ENCODE results near the gene NUP93. TPM values are rescaled to one million over a fixed set of nuclear protein-coding genes. Genes with fewer than 3 reads are reported as not detected.

NUP93 gene
- total and polyA plus RNA-seq, 2 of the 8 experiments (the other 6 are each of a cell fraction or from before 2014, with no cell fraction given), result 147 to 201 TPM

- Histone ChIP-seq H2BK12ac (ENCODE audit: low read depth, low read length) (no peak overlapping the region), H3K23ac (ENCODE audit: insufficient read length) (no peak overlapping the region), H3K4ac (replicated peaks; ENCODE audit: insufficient read length, low read depth, low read length) (no peak overlapping the region), H2AK5ac (ENCODE audit: low read depth, low read length) (no peak overlapping the region), H3K9ac (replicated peaks in 1 of 4; ENCODE audit: extremely low read depth in 1 of 4, low read depth in 3 of 4, low read length in 3 of 4) (no peak overlapping the region), H4K20me1 (replicated peaks in 1 of 2; ENCODE audit: control insufficient read depth in 1 of 2, insufficient read depth in 2 of 2, low read length in 2 of 2) (peaks cover 4 to 19% of the 10 kb centered on the region in 2 experiments), H3K4me2 (ENCODE audit: insufficient read depth in 1 of 2, low read depth in 2 of 2, low read length in 2 of 2) (no peak overlapping the region), H2BK20ac (ENCODE audit: low read length) (no peak overlapping the region), H3K79me2 (ENCODE audit: control insufficient read depth in 1 of 2, insufficient read depth in 2 of 2, low read length in 2 of 2) (peaks cover 26 to 75% of the 10 kb centered on the region in 2 experiments), H2AFZ (ENCODE audit: low read length) (no peak overlapping the region), H3K36me3 (ENCODE audit: control insufficient read depth in 2 of 4, insufficient read depth in 4 of 4, low read length in 3 of 4) (no peaks in the 10 kb centered on the region; a peak in 1 of 8 replicates), H3K56ac (replicated peaks; ENCODE audit: insufficient read length, low read depth, low read length) (no peak overlapping the region), H3K23me2 (ENCODE audit: low read depth, low read length) (no peaks in the 10 kb centered on the region; the same call in 1 of the 2 replicates), H3K79me1 (ENCODE audit: low read depth, low read length) (peaks cover 22% of the 10 kb centered on the region), H2BK120ac (replicated peaks; ENCODE audit: low read depth, low read length) (no peak overlapping the region), H3K9me3 (ENCODE audit: insufficient read depth in 2 of 2, low read depth in 1 of 2, low read length in 1 of 2) (no peaks in the 10 kb centered on the region; a peak in 2 of 4 replicates), H4K8ac (ENCODE audit: extremely low read depth, insufficient read depth, low read length) (no peak overlapping the region), H2BK15ac (ENCODE audit: low read length) (no peak overlapping the region), H2BK5ac (ENCODE audit: low read depth, low read length) (no peak overlapping the region), H3K4me1 (replicated peaks in 1 of 4; ENCODE audit: control insufficient read depth in 3 of 4, insufficient read depth in 4 of 4, low read length in 3 of 4) (no peaks in the 10 kb centered on the region), H4K91ac (replicated peaks; ENCODE audit: insufficient read length, low read length) (no peak overlapping the region), H3K14ac (ENCODE audit: insufficient read length) (no peak overlapping the region), H3K18ac (ENCODE audit: extremely low read depth, low read length) (no peak overlapping the region), H4K5ac (ENCODE audit: insufficient read length, low read depth, low read length) (no peak overlapping the region), H3K27ac (ENCODE audit: low read depth, low read length) (no peak overlapping the region), H3K27me3 (replicated peaks in 1 of 4; ENCODE audit: control insufficient read depth in 3 of 4, extremely low read depth in 1 of 4, insufficient read depth in 3 of 4, low read length in 3 of 4) (no peaks in the 10 kb centered on the region), H3K4me3 (ENCODE audit: extremely low read depth in 1 of 4, insufficient read depth in 2 of 4, low read depth in 3 of 4, low read length in 4 of 4) (no peak overlapping the region)
- ChIA-PET POLR2A (ENCODE audit: partially characterized antibody) (interaction anchor here (0.7 kb wide), 1 partner anchor 8 kb away, joined by 3 read pairs; no protein-coding TSS in a partner anchor), CTCF (ENCODE audit: partially characterized antibody) (no interaction called here)
- TF ChIP-seq USF2 (IDR thresholded peaks at IDR 0.05; ENCODE audit: low read length) (no peak), HDAC2 (IDR thresholded peaks at IDR 0.05; ENCODE audit: borderline replicate concordance in 1 of 2, low read depth in 2 of 2, low read length in 2 of 2) (no peak)
- WGBS, 2 experiments (ENCODE audit: extremely low coverage in 1 of 2, insufficient coverage in 1 of 2, insufficient read length in 1 of 2, insufficient replicate concordance in 2 of 2, low coverage in 1 of 2, low lambda C conversion rate in 2 of 2, missing lambda C conversion rate in 1 of 2), result 91% methylated on average over 3 of the region's 3 CpGs; no CpG with 5 or more reads in 1 of the 2 experiments
- DNase-seq (ENCODE audit: low read depth in 1 of 2, low spot score in 2 of 2), result no peak
- no peak for FAIRE-seq
These were observed 6.5 kb downstream of the NUP93 start for GRCh38 chr16:56736476-56736875.

Data from H1 (cell line).